OCI-LY1 (cell line): ENCODE data around the gene SPAG4.

Experiments used
- H2AFZ ChIP-seq: fragments of 200-600 bp; sonication (generic), shearing (Covaris generic); 2 replicates; pipeline ENCODE4 v1.6.0; 2014; ENCODE audit warnings: antibody characterized with exemption, mild to moderate bottlenecking, low read length
- H3F3A ChIP-seq: fragments of 200-600 bp; sonication (generic), shearing (Covaris generic); 2 replicates; pipeline ENCODE4 v1.6.0; 2014; ENCODE audit warnings: mild to moderate bottlenecking, antibody characterized with exemption, low read length, moderate library complexity; ENCODE audit not compliant: insufficient read depth
- H3K27ac ChIP-seq: fragments of 200-600 bp; sonication (generic); 2 replicates; pipeline ENCODE4 v1.5.1; 2014; ENCODE audit warnings: low read length, mixed run types, mild to moderate bottlenecking, low read depth; ENCODE audit not compliant: poor library complexity, severe bottlenecking
- H3K27me3 ChIP-seq: fragments of 200-600 bp; sonication (generic); 2 replicates; pipeline ENCODE4 v1.6.0; 2014; ENCODE audit warnings: antibody characterized with exemption, mild to moderate bottlenecking, low read length, moderate library complexity; ENCODE audit not compliant: insufficient read depth
- H3K36me3 ChIP-seq: fragments of 200-600 bp; sonication (generic); 2 replicates; pipeline ENCODE4 v1.6.1; 2014; ENCODE audit warnings: mild to moderate bottlenecking, antibody characterized with exemption, low read length, moderate library complexity, mixed read lengths; ENCODE audit not compliant: insufficient read depth
- H3K4me1 ChIP-seq: fragments of 200-600 bp; sonication (generic); 2 replicates; pipeline ENCODE4 v1.5.1; 2014; ENCODE audit warnings: mild to moderate bottlenecking, low read length, moderate library complexity; ENCODE audit not compliant: insufficient read depth, severe bottlenecking
- H3K4me2 ChIP-seq: fragments of 200-600 bp; sonication (generic), shearing (Covaris generic); 2 replicates; pipeline ENCODE4 v1.6.1; 2014; ENCODE audit warnings: low read length
- H3K4me3 ChIP-seq: fragments of 200-600 bp; sonication (generic); 2 replicates; pipeline ENCODE4 v1.5.1; 2014; ENCODE audit warnings: low read length, low read depth, mild to moderate bottlenecking, mixed read lengths; ENCODE audit not compliant: poor library complexity, severe bottlenecking
- H3K79me2 ChIP-seq: fragments of 200-600 bp; shearing (Covaris generic); 2 replicates; pipeline ENCODE4 v1.6.1; 2016; ENCODE audit warnings: mixed run types, low read length, mixed read lengths; ENCODE audit not compliant: insufficient read depth
- H3K9ac ChIP-seq: fragments of 200-600 bp; sonication (generic), shearing (Covaris generic); 2 replicates; pipeline ENCODE4 v1.6.1; 2014; ENCODE audit warnings: mild to moderate bottlenecking, low read length, mixed read lengths
- H3K9me2 ChIP-seq: fragments of 200-600 bp; sonication (generic), shearing (Covaris generic); 2 replicates; pipeline ENCODE4 v1.6.1; 2014; ENCODE audit warnings: low read depth, mild to moderate bottlenecking, low read length, mixed read lengths
- H3K9me3 ChIP-seq: fragments of 200-600 bp; shearing (Covaris generic); 2 replicates; pipeline ENCODE4 v1.6.1; 2014; ENCODE audit warnings: low read length, mixed read lengths
- H4K20me1 ChIP-seq: fragments of 200-600 bp; sonication (generic), shearing (Covaris generic); 2 replicates; pipeline ENCODE4 v1.6.0; 2016; ENCODE audit warnings: mild to moderate bottlenecking, low read length; ENCODE audit not compliant: insufficient read depth
- CTCF ChIP-seq: fragments of 200-600 bp; sonication (generic), shearing (Covaris generic); IDR thresholded peaks from 2 replicates; pipeline ENCODE4 v1.5.1; 2017; ENCODE audit warnings: mild to moderate bottlenecking, antibody characterized with exemption, low read length, moderate library complexity, mixed read lengths
- EZH2 ChIP-seq: fragments of 200-600 bp; sonication (generic), shearing (Covaris generic); IDR thresholded peaks from 2 replicates; pipeline ENCODE4 v1.8.0; 2017; ENCODE audit warnings: borderline replicate concordance, mixed run types, mild to moderate bottlenecking, antibody characterized with exemption, low read length, moderate library complexity, mixed read lengths

Gene SPAG4

DNA sequence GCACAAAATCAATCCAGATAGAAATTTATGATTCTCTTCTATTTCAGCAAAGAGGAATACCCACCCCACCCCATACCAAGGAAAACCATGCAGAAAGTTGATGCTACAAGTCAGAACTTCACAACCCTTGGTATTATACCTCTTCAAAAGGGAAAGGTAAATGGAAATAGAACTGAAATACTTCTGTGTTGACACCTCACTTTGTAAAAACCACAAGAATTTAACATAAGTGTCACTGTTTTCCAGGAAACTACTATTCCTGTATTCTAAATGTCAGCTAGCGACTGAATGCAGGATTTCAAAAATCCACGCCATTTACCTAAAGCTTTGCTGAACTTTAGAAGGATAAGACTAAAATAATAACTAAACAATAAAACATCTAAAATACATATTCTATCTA lies 45.4 kb downstream of the SPAG4 start:
- no peaks in the 10 kb centered on the region; the same call in none of the 2 replicates for H4K20me1 ChIP-seq
- H3K27ac ChIP-seq: no peak overlapping the region
- peaks cover 85% of the 10 kb centered on the region for H3K79me2 ChIP-seq
- H3K9me2 ChIP-seq: no peaks in the 10 kb centered on the region
- no peak overlapping the region for H3K9ac ChIP-seq
- H2AFZ ChIP-seq: no peak overlapping the region
- H3K27me3 ChIP-seq: no peaks in the 10 kb centered on the region
- peaks cover 66% of the 10 kb centered on the region for H3K36me3 ChIP-seq
- H3K4me3 ChIP-seq: peak overlapping the region; percentile 77
- H3F3A ChIP-seq: no peaks in the 10 kb centered on the region
- H3K9me3 ChIP-seq: peaks cover 26% of the 10 kb centered on the region; the same call in 1 of the 2 replicates
- TF ChIP-seq CTCF (no peak), EZH2 (no peak)
- H3K4me2 ChIP-seq: peak overlapping the region; percentile 83; the same call in 1 of the 2 replicates
- H3K4me1 ChIP-seq: peaks cover 33% of the 10 kb centered on the region

GRCh38 chr20:35661908-35662307 lies 46.3 kb downstream of the SPAG4 start:
- Histone ChIP-seq H3F3A (no peaks in the 10 kb centered on the region), H4K20me1 (no peaks in the 10 kb centered on the region; the same call in none of the 2 replicates), H3K27me3 (no peaks in the 10 kb centered on the region), H3K4me3 (peak overlapping the region; percentile 77), H2AFZ (no peak overlapping the region), H3K9me3 (peaks cover 23% of the 10 kb centered on the region; the same call in 1 of the 2 replicates), H3K27ac (no peak overlapping the region), H3K36me3 (peaks cover 57% of the 10 kb centered on the region), H3K9me2 (no peaks in the 10 kb centered on the region), H3K79me2 (peaks cover 76% of the 10 kb centered on the region), H3K9ac (peak overlapping the region; percentile 89; the same call in 1 of the 2 replicates), H3K4me1 (peaks cover 33% of the 10 kb centered on the region), H3K4me2 (peak overlapping the region; percentile 83)
- TF ChIP-seq EZH2 (no peak), CTCF (no peak)

GRCh38 chr20:35662551-35662950 lies 46.9 kb downstream of the SPAG4 start:
- Histone ChIP-seq H3F3A (no peaks in the 10 kb centered on the region), H3K9ac (peak overlapping the region; percentile 89; the same call in 1 of the 2 replicates), H3K9me3 (peaks cover 21% of the 10 kb centered on the region; the same call in 1 of the 2 replicates), H3K4me1 (peaks cover 33% of the 10 kb centered on the region), H3K27ac (no peak overlapping the region), H3K4me3 (peak overlapping the region; percentile 77), H3K27me3 (no peaks in the 10 kb centered on the region), H4K20me1 (no peaks in the 10 kb centered on the region; the same call in none of the 2 replicates), H3K36me3 (peaks cover 51% of the 10 kb centered on the region), H3K4me2 (peak overlapping the region; percentile 83), H2AFZ (no peak overlapping the region), H3K9me2 (no peaks in the 10 kb centered on the region), H3K79me2 (peaks cover 70% of the 10 kb centered on the region)
- TF ChIP-seq EZH2 (no peak), CTCF (no peak)
